ENCODE data around the gene ATAD5. TPM values are rescaled to one million over a fixed set of nuclear protein-coding genes. Genes with fewer than 3 reads are reported as not detected.
A peak's percentile ranks its signal among the peaks of the same experiment; 100 is the strongest.

Gene ATAD5
- total RNA-seq, 1 experiment from 2014 or later = 4.2 TPM

DNA sequence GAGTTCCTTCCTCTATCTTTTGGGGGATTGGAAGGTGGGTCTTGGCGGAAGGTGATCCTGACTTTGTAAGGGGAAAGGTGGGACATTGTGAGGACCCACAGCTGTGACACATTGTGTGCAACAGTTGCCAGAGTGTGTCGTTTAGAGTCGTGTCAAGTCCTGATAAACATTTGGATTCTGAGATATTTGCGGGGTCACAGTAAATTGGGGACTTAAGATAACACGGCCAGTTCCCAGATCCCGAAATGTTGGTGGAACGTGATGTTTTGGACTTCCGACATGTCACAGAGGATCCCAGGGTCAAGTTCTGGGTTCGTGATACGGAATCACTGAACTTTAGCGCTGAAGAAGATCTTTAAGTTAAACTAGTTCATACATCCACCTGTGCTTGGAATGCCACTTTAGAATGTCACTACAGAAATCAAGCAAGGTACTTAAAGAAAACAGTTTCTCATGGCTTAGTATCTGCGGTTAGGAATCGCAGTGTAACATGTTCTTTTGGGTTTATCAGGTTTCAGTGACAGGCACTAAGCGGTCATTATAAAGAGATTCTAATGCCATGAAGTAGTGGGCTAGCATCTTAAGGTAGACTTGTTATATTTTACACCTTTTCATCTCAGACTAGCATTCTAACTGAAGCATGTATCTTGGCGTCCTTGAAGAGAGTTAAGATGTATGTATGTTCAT, 815 bp downstream of the ATAD5 start:
- Histone ChIP-seq H3K27ac (ENCODE audit: low read length) (no peak overlapping the region), H3K9me3 (ENCODE audit: low read length) (no peaks in the 10 kb centered on the region), H4K20me1 (ENCODE audit: low read length) (no peaks in the 10 kb centered on the region), H3K4me1 (ENCODE audit: insufficient read depth, low read length) (peaks cover 12% of the 10 kb centered on the region), H3K9me2 (replicated peaks; ENCODE audit: low read length) (no peaks in the 10 kb centered on the region), H3K79me2 (ENCODE audit: low read length) (peaks cover 34% of the 10 kb centered on the region), H2AFZ (ENCODE audit: low read length) (peak overlapping the region; percentile 87), H3K27me3 (ENCODE audit: low read length) (no peaks in the 10 kb centered on the region), H3F3A (ENCODE audit: low read length, unreplicated experiment) (no peaks in the 10 kb centered on the region), H3K36me3 (ENCODE audit: low read depth, low read length) (no peaks in the 10 kb centered on the region; the same call in 1 of the 2 replicates), H3K4me2 (ENCODE audit: low read length) (peak overlapping the region; percentile 90), H3K4me3 (ENCODE audit: low read length) (peak overlapping the region; percentile 93), H3K9ac (ENCODE audit: low read length) (peak overlapping the region; percentile 99)
- TF ChIP-seq EZH2phosphoT487 (IDR thresholded peaks at IDR 0.05; ENCODE audit: borderline replicate concordance, low read length) (no peak), EZH2 (IDR thresholded peaks at IDR 0.05; ENCODE audit: low read length, unreplicated experiment) (no peak)
- TF ChIP-seq, protein P1, sequence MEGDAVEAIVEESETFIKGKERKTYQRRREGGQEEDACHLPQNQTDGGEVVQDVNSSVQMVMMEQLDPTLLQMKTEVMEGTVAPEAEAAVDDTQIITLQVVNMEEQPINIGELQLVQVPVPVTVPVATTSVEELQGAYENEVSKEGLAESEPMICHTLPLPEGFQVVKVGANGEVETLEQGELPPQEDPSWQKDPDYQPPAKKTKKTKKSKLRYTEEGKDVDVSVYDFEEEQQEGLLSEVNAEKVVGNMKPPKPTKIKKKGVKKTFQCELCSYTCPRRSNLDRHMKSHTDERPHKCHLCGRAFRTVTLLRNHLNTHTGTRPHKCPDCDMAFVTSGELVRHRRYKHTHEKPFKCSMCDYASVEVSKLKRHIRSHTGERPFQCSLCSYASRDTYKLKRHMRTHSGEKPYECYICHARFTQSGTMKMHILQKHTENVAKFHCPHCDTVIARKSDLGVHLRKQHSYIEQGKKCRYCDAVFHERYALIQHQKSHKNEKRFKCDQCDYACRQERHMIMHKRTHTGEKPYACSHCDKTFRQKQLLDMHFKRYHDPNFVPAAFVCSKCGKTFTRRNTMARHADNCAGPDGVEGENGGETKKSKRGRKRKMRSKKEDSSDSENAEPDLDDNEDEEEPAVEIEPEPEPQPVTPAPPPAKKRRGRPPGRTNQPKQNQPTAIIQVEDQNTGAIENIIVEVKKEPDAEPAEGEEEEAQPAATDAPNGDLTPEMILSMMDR (conservative IDR thresholded peaks at IDR 0.05; ENCODE audit: low read depth, low read length) = no peak
- ATAC-seq = peak; percentile 14; the same call in 1 of the 2 replicates
- CTCF ChIA-PET = no interaction called here
- no TSS peak for BruUV-seq (replicated peaks)
- no peak for DNase-seq
- intact Hi-C loops (cut with micrococcal nuclease) = no loop called here
- POLR2A ChIA-PET (ENCODE audit: unreplicated experiment) = no interaction called here

DNA sequence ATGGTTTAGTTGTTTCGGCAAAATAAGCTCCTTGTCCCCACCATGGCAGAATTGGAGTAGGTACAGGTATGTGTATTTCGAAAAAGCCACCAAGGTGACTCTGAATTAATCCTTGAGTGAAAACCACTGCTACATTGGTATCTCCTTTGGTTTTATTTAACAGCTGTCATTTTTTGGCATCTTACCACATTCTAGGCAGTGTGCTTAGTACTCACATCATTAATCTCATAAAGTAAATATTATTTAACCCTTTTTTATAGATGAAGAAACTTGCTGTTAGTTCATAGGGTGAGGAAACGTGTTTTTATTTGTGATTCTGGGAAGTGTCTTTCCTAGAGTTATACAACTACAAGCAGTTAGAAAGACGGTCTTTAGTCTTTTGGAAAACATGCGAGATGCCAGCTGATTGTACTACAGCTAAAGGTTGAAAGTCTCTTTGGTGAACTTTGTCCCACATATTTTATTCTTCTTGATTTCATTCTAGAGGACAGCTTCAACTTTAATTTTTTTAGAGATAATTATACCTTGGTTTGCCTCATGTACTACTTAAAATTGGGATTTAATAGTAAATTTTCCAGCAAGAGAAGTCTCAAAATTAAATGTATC, 6.5 kb downstream of the ATAD5 start:
- Histone ChIP-seq H3K27ac (ENCODE audit: low read length) (no peak overlapping the region), H4K20me1 (ENCODE audit: low read length) (no peaks in the 10 kb centered on the region), H3K4me1 (ENCODE audit: insufficient read depth, low read length) (peaks cover 3% of the 10 kb centered on the region), H3K9me2 (replicated peaks; ENCODE audit: low read length) (no peaks in the 10 kb centered on the region), H3K4me3 (ENCODE audit: low read length) (no peak overlapping the region), H2AFZ (ENCODE audit: low read length) (no peak overlapping the region), H3K4me2 (ENCODE audit: low read length) (no peak overlapping the region), H3K27me3 (ENCODE audit: low read length) (no peaks in the 10 kb centered on the region), H3K9ac (ENCODE audit: low read length) (no peak overlapping the region), H3F3A (ENCODE audit: low read length, unreplicated experiment) (no peaks in the 10 kb centered on the region), H3K36me3 (ENCODE audit: low read depth, low read length) (no peaks in the 10 kb centered on the region; the same call in none of the 2 replicates), H3K79me2 (ENCODE audit: low read length) (peaks cover 18% of the 10 kb centered on the region), H3K9me3 (ENCODE audit: low read length) (no peaks in the 10 kb centered on the region)
- intact Hi-C loops (cut with micrococcal nuclease) = no loop called here
- POLR2A ChIA-PET (ENCODE audit: unreplicated experiment) = no interaction called here
- CTCF ChIA-PET = no interaction called here
- ATAC-seq = no peak
- TF ChIP-seq EZH2 (IDR thresholded peaks at IDR 0.05; ENCODE audit: low read length, unreplicated experiment) (no peak), EZH2phosphoT487 (IDR thresholded peaks at IDR 0.05; ENCODE audit: borderline replicate concordance, low read length) (no peak)
- TF ChIP-seq, protein P1 (conservative IDR thresholded peaks at IDR 0.05; ENCODE audit: low read depth, low read length) = no peak
- no peak for DNase-seq
- BruUV-seq (replicated peaks) = no TSS peak

DNA sequence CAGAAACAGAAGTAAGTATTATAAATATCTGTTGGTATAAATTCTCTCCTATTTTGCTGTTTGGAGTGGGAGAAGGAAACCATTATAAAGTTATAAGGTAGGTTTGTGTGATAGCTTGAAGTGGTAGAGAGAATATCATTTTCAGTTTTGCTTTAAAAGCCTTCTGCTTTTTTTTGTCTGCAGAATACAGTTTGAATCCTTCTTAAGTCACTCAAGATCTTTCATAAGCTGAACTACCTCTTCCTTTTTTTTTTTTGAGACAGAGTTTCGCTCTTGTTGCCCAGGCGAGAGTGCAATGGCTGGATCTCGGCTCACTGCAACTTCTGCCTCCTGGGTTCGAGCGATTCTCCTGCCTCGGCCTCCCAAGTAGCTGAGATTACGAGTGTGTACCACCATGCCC, 9.0 kb downstream of the ATAD5 start:
- CTCF ChIA-PET = no interaction called here
- H3K4me2 ChIP-seq (ENCODE audit: low read length) = no peak overlapping the region
- no peak for ATAC-seq
- no peaks in the 10 kb centered on the region for H3K9me3 ChIP-seq (ENCODE audit: low read length)
- H2AFZ ChIP-seq (ENCODE audit: low read length) = no peak overlapping the region
- H3K27me3 ChIP-seq (ENCODE audit: low read length) = no peaks in the 10 kb centered on the region
- H3F3A ChIP-seq (ENCODE audit: low read length, unreplicated experiment) = no peaks in the 10 kb centered on the region
- BruUV-seq (replicated peaks) = no TSS peak
- no peaks in the 10 kb centered on the region for H4K20me1 ChIP-seq (ENCODE audit: low read length)
- no peak overlapping the region for H3K27ac ChIP-seq (ENCODE audit: low read length)
- intact Hi-C loops (cut with micrococcal nuclease) = no loop called here
- H3K4me1 ChIP-seq (ENCODE audit: insufficient read depth, low read length) = no peaks in the 10 kb centered on the region
- POLR2A ChIA-PET (ENCODE audit: unreplicated experiment) = no interaction called here
- no peak overlapping the region for H3K9ac ChIP-seq (ENCODE audit: low read length)
- DNase-seq = no peak
- H3K36me3 ChIP-seq (ENCODE audit: low read depth, low read length) = no peaks in the 10 kb centered on the region; the same call in 1 of the 2 replicates
- no peaks in the 10 kb centered on the region for H3K9me2 ChIP-seq (replicated peaks; ENCODE audit: low read length)
- H3K4me3 ChIP-seq (ENCODE audit: low read length) = no peak overlapping the region
- no peaks in the 10 kb centered on the region for H3K79me2 ChIP-seq (ENCODE audit: low read length)
- TF ChIP-seq, protein P1 (conservative IDR thresholded peaks at IDR 0.05; ENCODE audit: low read depth, low read length) = no peak
- no peak for TF ChIP-seq EZH2 (IDR thresholded peaks at IDR 0.05; ENCODE audit: low read length, unreplicated experiment)
- no peak for TF ChIP-seq EZH2phosphoT487 (IDR thresholded peaks at IDR 0.05; ENCODE audit: borderline replicate concordance, low read length)
